NOMO-1 (cell line): ENCODE data around the gene GSTA1.
"Not testable (repeated sequence)": the region's sequence is repeated elsewhere in the genome, so short reads cannot be mapped to it uniquely, and the experiment has no call there.

ENCODE experiments used
- DNase-seq, 2 experiments: peaks; one replicate each; lab custom pipeline; 2025; ENCODE audit not compliant: unreplicated experiment in 2 of 2; lab: John Stamatoyannopoulos, UW

Gene GSTA1

DNA sequence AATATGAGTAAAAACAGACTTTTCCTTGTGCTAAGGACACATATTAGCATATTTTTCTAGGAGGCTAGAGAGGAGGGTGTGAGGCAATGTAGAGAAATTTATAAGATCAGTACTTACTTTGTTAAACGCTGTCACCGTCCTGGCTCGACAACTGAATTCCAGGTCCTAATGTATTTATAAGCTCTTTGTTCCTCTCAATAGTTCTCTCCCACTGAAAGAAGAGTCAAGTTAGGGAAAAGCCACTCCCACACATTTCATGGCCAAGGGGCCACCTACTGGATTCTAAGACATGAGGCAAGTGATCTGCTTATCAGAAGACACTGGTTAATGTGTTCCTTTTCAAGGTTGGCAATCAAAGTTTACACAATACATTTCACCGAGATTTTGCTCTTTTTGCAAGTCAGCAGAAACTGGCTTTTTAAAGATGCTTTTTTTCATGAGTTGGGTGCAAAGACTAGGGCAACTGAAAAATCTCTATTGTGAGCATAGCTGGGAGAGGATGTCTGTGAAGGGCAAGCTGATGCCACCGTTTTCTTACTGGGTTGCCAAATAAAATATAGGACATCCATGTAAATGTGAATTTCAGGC lies at the start of gene GSTA1:
GSTA1 (minus strand) TSS at position 149 of the 588 bp plus-strand sequence. CDS start 4,549 bp downstream, outside the sequence.
- DNase-seq, result not testable (repeated sequence)

DNA sequence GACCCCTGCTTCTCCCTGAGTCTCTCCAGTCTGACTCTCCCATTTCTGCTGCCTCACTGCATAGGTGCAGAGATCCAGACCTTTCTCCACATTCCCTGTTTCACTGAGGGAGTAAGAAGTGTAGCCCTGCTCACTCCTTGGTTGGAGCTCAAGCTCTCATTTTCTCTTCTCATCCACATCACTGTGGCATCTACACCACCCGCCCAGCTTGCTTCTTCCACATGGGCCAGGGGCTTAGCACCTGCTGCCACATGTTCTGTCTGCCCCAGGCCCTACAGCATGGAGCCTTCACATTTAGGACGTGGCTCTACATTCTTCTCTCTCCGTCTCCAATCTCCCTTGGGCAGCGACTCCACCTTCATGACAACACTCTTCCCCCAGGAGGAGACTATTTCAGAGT lies 45.5 kb upstream of the GSTA1 start:
- DNase-seq, result no peak

DNA sequence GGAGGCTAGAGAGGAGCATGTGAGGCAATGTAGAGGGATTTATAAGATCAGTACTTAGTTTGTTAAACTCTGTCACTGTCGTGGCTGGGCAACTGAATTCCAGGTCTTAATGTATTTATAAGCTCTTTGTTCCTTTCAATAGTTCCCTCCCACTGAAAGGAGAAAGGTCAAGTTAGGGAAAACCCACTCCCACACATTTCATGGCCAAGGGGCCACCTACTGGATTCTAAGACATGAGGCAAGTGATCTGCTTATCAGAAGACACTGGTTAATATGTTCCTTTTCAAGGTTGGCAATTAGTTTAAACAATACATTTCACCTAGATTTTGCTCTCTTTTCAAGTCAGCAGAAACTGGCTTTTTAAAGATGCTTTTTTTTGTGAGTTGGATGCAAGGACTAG lies 42.4 kb upstream of the GSTA1 start:
- DNase-seq, result no peak

DNA sequence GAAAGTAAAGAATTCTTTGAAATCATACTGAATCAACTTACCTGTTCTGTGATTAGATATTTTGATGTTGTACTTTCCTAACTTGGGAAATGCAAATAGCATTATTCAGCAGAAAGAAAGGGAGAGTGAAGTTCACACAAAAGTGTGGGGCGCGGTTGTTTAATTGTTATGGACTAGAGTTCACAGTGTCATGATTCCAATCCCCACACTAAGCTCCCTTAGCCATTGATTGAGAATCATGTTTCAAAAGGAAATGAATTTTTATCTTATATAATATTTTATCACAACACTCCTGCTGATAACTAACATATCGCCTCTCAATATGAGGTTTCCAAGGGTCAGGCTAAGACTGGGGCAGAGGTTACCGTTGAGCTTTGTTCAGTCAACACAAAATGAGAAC lies 40.0 kb upstream of the GSTA1 start:
- no peak for DNase-seq

DNA sequence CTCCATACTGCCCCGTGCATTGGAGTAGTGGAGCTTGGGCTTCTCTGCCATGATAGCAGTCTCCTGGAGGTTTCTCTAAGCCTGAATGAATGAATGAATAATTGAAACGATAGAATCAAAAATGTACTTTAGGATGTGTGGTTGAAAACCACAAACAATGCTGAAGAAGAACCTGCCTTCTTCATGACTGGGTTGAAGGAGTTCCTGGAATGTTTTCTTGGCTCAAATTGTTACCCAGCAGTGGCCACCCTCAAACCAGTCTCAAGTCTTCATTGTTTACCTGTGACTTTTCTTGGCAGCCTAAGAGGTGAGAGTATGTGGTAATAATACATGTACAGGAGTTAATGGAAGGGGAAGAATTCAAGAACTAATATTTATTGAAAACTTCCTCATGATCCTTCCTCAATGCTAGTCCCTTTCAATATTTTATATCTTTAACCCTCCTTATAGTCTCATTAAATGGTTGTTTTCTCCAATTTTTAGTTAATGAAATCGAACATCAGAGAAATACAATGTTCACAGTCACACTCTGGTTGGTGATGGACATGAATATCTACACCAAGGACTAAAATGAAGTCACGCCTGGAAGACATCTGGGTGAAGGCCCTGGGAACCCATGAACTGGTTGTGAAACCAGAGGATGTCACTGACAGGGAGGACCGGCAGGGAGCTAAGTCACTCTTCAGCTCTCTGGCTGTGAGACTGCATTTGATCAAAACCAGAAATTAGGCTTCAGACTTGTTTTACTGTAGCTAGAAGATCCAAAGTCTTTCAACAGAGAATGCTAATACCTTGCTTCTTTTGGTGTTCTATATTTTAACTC lies 37.4 kb upstream of the GSTA1 start, which contains the start of gene GSTA5:
GSTA5 (minus strand) TSS at position 51 of the 823 bp plus-strand sequence.
- no peak for DNase-seq

DNA sequence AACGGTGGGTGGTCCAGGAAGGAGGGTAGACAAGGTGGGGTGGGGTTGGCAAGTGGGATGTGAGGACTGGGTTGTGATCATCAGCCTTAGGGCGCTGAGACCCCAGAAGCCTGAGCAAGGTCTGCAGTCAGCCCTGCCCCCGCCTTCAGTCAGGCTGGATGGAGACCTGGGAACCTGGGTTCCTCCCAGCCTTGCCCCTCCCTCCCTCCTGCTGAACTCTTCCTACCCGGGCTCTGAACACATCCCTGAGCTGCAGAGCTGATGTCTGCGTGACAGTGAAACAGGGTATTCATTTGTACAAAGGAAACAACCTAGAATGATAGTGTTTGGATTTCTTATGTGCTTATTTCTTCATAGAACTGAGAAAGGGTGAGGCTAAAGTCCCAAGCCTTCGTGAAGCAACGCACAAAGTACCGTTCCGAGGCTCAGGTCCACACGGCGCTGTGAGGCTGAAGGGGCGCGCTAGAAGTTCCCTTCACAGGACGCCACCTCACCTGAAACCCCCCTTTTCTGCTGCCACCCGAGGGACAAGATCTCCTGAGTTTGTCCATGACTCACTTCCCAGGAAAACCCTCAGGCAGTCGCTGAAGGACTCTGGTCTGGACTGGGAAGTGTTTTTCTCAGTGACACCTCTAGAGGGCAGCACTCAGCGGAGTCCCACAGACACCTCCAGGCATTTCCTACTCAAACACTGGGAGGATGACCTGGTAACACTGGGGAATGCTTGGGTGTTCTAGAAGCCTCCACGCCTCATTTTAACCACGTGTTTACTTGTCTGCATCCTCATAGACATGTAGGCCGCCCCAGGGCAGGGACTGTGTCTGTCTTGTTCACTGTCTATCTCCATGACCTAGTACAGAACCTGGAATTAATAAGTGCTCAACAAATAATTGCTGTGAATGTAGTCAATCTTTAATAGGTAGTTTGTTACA lies 35.8 kb upstream of the GSTA1 start:
- no peak for DNase-seq

DNA sequence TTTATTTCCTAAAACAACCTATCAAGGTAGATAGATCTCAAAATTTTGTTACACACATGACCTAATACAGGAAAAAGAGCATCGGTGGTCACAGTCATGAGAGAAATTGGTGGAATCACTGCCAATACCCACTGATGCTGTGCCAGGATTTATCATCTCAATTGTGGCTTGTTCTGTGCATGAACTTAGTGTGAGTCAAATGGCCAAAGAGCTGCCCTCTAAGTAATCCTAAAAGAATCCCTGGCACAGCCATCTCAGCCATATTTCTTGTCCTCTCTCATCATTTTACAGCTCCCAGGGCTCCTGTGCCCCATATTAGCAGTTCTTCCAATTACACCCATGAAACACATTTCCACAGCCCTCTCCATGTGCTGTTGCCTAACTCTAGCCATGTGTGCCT lies 30.9 kb upstream of the GSTA1 start:
- DNase-seq, result no peak

DNA sequence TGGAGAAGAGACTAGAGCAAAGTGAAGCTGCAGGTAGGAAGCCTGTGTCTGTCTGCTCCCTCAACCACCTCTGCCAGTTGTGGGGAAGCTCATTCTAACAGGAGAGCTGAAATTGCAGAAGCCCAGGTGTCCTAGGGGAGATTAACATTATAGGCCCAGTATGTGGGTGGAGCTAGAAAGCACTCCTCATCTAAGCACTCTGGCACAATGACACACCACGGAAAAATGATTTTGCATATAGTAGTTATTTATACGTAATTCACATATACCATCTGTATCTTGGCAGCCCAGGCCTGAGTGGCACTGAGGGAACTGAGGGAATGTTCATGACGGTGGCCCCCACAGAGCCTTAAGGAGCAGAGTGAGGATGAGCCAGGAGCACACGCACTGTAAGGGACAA lies 27.3 kb upstream of the GSTA1 start:
- DNase-seq, result not testable (repeated sequence)

DNA sequence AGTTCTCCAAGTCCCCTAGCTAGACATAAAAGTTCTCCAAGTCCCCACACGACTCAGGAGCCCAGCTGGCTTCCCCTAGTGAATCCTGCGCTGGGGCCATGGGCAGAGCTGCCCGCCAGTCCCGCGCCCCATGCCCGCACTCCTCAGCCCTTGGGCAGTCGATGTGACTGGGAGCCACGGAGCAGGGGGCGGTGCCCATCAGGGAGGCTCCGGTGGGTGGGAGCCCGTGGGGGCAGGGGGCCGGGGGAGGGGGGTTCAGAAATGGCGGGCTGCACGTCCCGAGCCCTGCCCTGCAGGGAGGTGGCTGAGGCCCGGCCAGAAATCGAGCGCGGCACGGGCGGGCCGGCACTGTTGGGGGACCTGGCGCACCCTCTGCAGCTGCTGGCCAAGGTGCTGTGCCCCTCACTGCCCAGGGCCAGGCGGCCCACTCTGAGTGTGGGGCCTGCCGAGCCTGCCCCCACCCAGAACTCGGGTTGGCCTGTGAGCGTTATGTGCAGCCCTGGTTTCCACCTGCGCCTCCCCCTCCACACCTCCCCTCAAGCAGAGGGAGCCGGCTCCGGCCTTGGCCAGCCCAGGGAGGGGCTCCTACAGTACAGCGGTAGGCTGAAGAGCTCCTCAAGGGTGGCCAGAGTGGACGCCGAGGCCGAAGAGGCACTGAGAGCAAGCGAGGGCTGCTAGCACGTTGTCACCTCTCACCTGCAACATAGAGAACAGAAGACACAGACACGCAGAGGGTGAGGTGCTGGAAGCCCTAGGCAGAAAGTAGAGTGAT lies 25.6 kb upstream of the GSTA1 start:
- DNase-seq, result no peak

DNA sequence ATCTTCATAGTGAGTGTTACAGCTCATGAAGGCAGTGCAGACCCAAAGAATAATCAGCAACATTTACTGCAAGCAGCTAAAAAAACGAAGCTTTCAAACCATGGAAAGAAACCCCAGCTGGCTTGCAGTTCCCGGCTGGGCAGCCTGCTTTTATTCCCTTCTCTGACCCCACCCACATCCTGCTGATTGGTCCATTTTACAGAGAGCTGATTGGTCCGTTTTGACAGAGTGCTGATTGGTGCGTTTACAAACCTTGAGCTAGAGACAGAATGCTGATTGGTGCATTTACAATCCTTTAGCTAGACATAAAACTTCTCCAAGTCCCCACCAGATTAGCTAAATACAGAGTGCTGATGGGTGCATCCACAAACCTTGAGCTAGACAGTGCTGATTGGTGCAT lies 25.0 kb upstream of the GSTA1 start:
- not testable (repeated sequence) for DNase-seq

DNA sequence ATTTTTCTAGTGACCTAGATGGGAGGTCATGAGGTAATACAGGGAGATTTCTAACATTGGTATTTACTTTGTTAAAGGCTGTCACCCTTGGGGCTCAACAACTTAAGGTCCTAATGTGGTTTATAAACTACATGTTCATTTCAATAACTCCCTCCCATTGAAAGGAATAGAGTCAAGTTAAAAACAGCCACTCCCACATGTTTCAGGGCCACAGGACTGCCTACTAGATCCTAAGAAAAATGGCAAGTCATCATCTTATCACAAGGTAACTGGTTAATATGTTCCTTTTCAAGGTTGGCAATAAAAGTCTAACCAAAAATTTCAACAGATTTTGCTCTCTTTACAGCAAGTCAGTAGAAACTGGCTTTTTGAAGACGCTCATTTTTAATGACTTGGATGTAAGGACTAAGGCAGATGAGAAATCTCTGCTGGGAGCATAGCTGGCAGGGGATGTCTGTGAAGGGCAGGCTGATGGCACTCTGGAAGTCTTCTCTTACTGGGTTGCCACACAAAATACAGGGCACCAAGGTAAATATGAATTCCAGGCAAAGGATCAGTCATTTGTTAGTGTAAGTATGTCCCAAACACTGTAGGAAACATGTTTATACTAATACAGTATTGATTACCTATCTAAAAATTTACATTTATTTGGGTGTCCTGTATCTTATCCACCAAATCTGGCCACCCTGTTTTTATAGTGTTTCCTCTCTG lies 23.6 kb upstream of the GSTA1 start:
- DNase-seq, result not testable (repeated sequence)

DNA sequence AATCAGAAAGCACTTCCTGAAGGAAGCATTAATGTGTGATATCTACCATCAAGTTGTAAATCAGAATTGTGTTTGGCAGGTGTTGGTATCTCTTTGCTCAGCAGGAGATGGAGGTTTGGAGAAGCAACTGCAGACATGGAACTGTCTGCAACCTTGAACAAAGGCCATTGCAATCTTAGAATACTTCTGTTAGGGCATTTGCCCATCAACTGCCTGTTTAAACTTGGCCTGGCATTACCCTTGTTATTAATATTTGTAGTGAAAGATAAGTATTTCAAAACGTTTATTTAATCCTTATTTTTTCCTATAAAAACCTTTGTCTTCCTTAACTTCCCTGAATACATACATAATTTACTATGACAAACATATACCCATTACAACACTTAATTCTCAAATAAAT lies 22.9 kb upstream of the GSTA1 start:
- no peak for DNase-seq

DNA sequence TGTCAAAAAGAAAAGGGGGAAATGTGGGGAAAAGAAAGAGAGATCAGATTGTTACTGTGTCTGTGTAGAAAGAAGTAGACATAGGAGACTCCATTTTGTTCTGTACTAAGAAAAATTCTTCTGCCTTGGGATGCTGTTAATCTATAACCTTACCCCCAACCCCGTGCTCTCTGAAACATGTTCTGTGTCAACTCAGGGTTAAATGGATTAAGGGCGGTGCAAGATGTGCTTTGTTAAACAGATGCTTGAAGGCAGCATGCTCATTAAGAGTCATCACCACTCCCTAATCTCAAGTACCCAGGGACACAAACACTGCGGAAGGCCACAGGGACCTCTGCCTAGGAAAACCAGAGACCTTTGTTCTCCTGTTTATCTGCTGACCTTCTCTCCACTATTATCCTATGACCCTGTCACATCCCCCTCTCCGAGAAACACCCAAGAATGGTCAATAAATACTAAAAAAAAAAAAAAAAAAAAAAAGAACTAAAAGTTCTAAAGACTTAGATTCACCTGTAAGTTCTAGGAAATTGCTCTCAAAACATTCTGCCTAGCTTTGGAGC lies 22.4 kb upstream of the GSTA1 start:
- not testable (repeated sequence) for DNase-seq

DNA sequence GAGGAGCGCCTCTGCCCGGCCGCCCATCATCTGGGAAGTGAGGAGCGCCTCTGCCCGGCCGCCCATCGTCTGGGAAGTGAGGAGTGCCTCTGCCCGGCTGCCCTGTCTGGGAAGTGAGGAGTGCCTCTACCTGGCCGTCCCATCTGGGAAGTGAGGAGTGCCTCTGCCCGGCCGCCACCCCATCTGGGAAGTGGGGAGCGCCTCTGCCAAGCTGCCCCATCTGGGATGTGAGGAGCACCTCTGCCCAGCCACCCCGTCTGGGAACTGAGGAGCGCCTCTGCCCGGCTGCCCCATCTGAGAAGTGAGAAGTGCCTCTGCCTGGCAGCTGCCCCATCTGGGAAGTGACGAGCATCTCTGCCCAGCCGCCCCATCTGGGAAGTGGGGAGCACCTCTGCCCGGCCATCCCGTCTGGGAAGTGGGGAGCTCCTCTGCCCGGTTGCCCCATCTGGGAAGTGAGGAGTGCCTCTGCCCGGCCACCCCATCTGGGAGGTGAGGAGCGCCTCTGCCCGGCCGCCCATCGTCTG lies 21.7 kb upstream of the GSTA1 start:
- not testable (repeated sequence) for DNase-seq

DNA sequence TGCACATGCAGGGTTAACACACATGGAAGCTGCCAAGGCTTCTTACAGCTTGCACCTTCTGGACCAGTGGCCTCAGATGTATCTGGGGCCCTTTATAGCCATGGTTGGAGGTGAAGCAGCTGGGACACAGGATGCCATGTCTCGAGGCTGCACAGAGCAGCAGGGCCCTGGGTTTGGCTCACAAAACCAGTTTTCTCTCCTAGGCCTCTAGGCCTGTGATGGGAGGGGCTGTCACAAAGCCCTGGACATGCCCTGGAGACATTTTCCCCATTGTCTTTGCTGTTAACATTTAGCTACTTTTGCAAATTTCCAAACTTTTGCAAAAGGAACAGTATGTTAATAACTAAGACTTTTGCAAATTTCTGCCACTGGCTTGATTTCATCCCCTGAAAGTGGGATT lies 18.2 kb upstream of the GSTA1 start:
- DNase-seq, result no peak

DNA sequence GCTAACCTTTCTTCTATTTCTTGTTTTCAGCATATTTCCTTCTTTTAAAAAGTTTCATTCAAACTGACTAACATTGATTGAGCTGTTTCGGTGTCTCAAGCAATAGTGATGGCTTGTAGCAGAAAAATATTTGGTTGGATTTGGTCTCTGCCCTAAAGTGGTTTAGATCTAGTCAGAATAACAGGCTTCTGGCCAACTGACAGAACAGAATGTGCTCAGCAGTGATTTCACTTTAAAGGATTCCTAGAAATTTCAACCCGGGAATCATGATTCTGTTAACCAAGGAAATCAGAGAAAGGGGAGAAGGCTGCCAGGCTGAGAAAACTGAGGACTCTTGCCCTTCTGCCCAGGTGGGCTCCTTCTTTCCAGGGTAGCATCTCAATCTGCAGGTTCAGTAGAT lies 16.6 kb upstream of the GSTA1 start:
- no peak for DNase-seq

DNA sequence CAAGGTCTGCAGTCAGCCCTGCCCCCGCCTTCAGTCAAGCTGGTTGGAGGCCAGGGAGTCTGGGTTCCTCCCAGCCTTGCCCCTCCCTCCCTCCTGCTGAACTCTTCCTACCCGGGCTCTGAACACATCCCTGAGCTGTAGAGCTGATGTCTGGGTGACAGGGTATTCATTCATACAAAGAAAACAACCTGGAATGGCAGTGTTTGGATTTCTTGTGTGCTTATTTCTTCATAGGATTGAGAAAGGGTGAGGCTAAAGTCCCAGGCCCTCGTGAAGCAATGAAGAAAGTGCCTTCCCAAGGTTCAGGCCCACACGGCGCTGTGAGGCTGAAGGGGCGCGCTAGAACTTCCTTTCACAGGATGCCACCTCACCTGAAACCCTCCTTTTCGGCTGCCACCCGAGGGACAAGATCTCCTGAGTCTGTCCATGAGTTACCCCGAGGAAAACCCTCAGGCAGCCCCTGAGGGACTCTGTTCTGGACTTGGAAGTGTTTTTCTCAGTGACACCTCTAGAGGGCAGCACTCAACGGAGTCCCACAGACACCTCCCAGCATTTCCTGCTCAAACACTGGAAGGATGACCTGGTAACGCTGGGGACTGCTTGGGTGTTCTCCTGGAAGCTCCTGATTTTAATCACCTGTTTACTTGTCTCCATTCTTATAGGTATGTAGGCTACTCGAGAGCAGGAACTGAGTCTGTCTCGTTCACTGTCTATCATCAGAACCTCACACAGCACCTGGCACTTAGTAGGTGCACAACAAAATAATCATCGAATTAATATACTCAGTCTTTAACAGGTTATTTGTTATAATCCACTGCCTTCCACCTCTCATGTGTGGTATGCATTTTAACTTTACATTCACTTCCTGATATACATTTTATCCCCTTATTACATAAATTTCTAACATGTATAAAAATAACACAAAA lies 11.8 kb upstream of the GSTA1 start:
- DNase-seq, result no peak

DNA sequence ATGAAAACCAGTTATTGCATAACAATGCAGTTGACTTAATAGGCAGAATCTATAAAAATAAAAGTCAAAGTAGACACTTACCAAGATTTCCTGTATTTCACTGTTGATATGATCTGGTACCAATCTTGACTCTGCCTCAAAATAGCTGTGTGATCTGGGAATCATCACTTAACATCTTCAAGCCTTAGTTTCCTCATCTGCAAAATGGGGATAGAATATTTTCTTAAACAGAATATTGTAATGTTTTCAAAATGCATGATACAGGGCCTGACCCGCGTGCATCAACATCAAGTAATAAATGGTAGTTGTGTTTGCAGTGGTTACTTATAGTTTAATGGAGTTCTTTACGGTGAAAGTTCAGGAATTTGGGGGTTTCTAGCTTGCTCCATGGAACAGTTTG lies 10.9 kb upstream of the GSTA1 start:
- DNase-seq, result not testable (repeated sequence)
